Right lobe of liver (tissue), 4 donors: ENCODE data around the gene ARL15.

Experiments used
- POLR2A ChIP-seq: fragments of 450-650 bp; IDR thresholded peaks from one replicate; pipeline ENCODE4 v1.6.1; 2017; ENCODE audit warnings: antibody characterized with exemption, mild to moderate bottlenecking
- TF ChIP-seq, protein P1 (sequence below), 4 donors: fragments of 200-600 bp in 3 of 4; fragments of 450-650 bp in 1 of 4; IDR thresholded peaks; one replicate each; pipeline versions ENCODE4 v1.5.1 to v1.8.0; 2016 to 2022; ENCODE audit warnings: antibody characterized with exemption in 4 of 4, mild to moderate bottlenecking in 2 of 4
- donor health status: DM: no; HTN: no; CAD: no.
- donor health status: DM: no; HTN: no; CAD: no.
- donor health status: DM: no; HTN: yes; CAD: no.

- no peak for TF ChIP-seq POLR2A
- TF ChIP-seq, protein P1, sequence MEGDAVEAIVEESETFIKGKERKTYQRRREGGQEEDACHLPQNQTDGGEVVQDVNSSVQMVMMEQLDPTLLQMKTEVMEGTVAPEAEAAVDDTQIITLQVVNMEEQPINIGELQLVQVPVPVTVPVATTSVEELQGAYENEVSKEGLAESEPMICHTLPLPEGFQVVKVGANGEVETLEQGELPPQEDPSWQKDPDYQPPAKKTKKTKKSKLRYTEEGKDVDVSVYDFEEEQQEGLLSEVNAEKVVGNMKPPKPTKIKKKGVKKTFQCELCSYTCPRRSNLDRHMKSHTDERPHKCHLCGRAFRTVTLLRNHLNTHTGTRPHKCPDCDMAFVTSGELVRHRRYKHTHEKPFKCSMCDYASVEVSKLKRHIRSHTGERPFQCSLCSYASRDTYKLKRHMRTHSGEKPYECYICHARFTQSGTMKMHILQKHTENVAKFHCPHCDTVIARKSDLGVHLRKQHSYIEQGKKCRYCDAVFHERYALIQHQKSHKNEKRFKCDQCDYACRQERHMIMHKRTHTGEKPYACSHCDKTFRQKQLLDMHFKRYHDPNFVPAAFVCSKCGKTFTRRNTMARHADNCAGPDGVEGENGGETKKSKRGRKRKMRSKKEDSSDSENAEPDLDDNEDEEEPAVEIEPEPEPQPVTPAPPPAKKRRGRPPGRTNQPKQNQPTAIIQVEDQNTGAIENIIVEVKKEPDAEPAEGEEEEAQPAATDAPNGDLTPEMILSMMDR (IDR thresholded peaks at IDR 0.05) = no peak
Measured at GRCh38 chr5:54289769-54290168, 20.6 kb downstream of the ARL15 start.
